HEK293T (cell line): ENCODE data around the gene GALNT2.

Experiments used
- ARNT ChIP-seq: fragments of 450-650 bp; IDR thresholded peaks from 2 replicates; pipeline ENCODE4 v1.6.1; 2017; ENCODE audit warnings: mild to moderate bottlenecking
- BHLHE40 ChIP-seq: fragments of 450-650 bp; IDR thresholded peaks from 2 replicates; pipeline ENCODE4 v1.6.1; 2016; ENCODE audit warnings: mild to moderate bottlenecking, moderate library complexity, borderline replicate concordance
- CTBP1 ChIP-seq: fragments of 450-650 bp; IDR thresholded peaks from 2 replicates; pipeline ENCODE4 v1.6.1; 2016; ENCODE audit warnings: borderline replicate concordance
- ELF4 ChIP-seq: fragments of 450-650 bp; IDR thresholded peaks from 2 replicates; pipeline ENCODE4 v1.6.1; 2017; ENCODE audit warnings: antibody characterized with exemption
- FOXA1 ChIP-seq: fragments of 450-650 bp; IDR thresholded peaks from 2 replicates; pipeline ENCODE4 v1.6.1; 2016; ENCODE audit warnings: mild to moderate bottlenecking
- FOXK2 ChIP-seq: fragments of 450-650 bp; IDR thresholded peaks from 2 replicates; pipeline ENCODE4 v1.6.1; 2016; ENCODE audit warnings: mild to moderate bottlenecking
- FOXM1 ChIP-seq: fragments of 450-650 bp; IDR thresholded peaks from 2 replicates; pipeline ENCODE4 v1.6.1; 2017; ENCODE audit warnings: mild to moderate bottlenecking, borderline replicate concordance
- NFRKB ChIP-seq: fragments of 450-650 bp; IDR thresholded peaks from 2 replicates; pipeline ENCODE4 v1.6.1; 2016; ENCODE audit warnings: mild to moderate bottlenecking, moderate library complexity
- SP1 ChIP-seq: fragments of 450-650 bp; IDR thresholded peaks from 2 replicates; pipeline ENCODE4 v1.6.1; 2017
- SUZ12 ChIP-seq: fragments of 450-650 bp; IDR thresholded peaks from 2 replicates; pipeline ENCODE4 v1.6.1; 2016; ENCODE audit warnings: mild to moderate bottlenecking
- ZNF384 ChIP-seq: fragments of 450-650 bp; IDR thresholded peaks from 2 replicates; pipeline ENCODE4 v1.6.1; 2016

GRCh38 chr1:230210326-230210980 lies 143.4 kb downstream of the GALNT2 start:
- no peak for TF ChIP-seq SP1
- no peak for TF ChIP-seq FOXM1
- no peak for TF ChIP-seq CTBP1
- TF ChIP-seq BHLHE40 = no peak
- no peak for TF ChIP-seq FOXA1
- TF ChIP-seq SUZ12 = no peak
- no peak for TF ChIP-seq FOXK2
- TF ChIP-seq ELF4 = no peak
- no peak for TF ChIP-seq ZNF384
- no peak for TF ChIP-seq NFRKB
- TF ChIP-seq ARNT = no peak
